GM23338 (cell line): ENCODE data around the gene TRIM14. TPM values are rescaled to one million over a fixed set of nuclear protein-coding genes. Genes with fewer than 3 reads are reported as not detected.
"Not testable (repeated sequence)": the region's sequence is repeated elsewhere in the genome, so short reads cannot be mapped to it uniquely, and the experiment has no call there.

Experiments used
- ATAC-seq: fragments of 200-7000 bp; cut with Tn5 transposase; 3 replicates; pipeline ENCODE4 v1.9.1; 2020
- DNase-seq: peaks from one replicate; pipeline ENCODE4 v3.0.0-alpha.2; 2015; ENCODE audit warnings: low spot score
- H2AFZ ChIP-seq: fragments of 200-600 bp; sonication (generic); 2 replicates; pipeline ENCODE4 v1.8.0; 2016; ENCODE audit warnings: antibody characterized with exemption, mild to moderate bottlenecking, moderate library complexity
- H3F3A ChIP-seq: fragments of 200-600 bp; sonication (generic); replicated peaks from 2 replicates; pipeline ENCODE4 v1.8.0; 2017; ENCODE audit warnings: antibody characterized with exemption, mixed run types, low read depth
- H3K27ac ChIP-seq: fragments of 200-600 bp; sonication (generic); 2 replicates; pipeline ENCODE4 v1.6.1; 2016; ENCODE audit warnings: low read depth
- H3K27me3 ChIP-seq: fragments of 200-600 bp; sonication (generic); 2 replicates; pipeline ENCODE4 v1.8.0; 2016; ENCODE audit warnings: mild to moderate bottlenecking, mixed run types, moderate library complexity; ENCODE audit not compliant: insufficient read depth
- H3K36me3 ChIP-seq: fragments of 200-600 bp; sonication (generic); 2 replicates; pipeline ENCODE4 v1.8.0; 2016; ENCODE audit warnings: mild to moderate bottlenecking; ENCODE audit not compliant: insufficient read depth
- H3K4me1 ChIP-seq: fragments of 200-600 bp; sonication (generic); 2 replicates; pipeline ENCODE4 v1.8.0; 2016; ENCODE audit warnings: mild to moderate bottlenecking, moderate library complexity; ENCODE audit not compliant: insufficient read depth
- H3K4me2 ChIP-seq: fragments of 200-600 bp; sonication (generic); 2 replicates; pipeline ENCODE4 v1.7.1; 2017; ENCODE audit warnings: mixed run types
- H3K4me3 ChIP-seq: fragments of 200-600 bp; sonication (generic); 2 replicates; pipeline ENCODE4 v1.6.1; 2016; ENCODE audit warnings: mixed run types
- H3K79me2 ChIP-seq: fragments of 200-600 bp; sonication (generic); replicated peaks from 2 replicates; pipeline ENCODE4 v1.8.0; 2017; ENCODE audit warnings: mild to moderate bottlenecking; ENCODE audit not compliant: insufficient read depth
- H3K9me2 ChIP-seq: fragments of 200-600 bp; sonication (generic); 2 replicates; pipeline ENCODE4 v1.8.0; 2017; ENCODE audit not compliant: insufficient read depth
- H4K20me1 ChIP-seq: fragments of 200-600 bp; sonication (generic); replicated peaks from 2 replicates; pipeline ENCODE4 v1.8.0; 2017; ENCODE audit warnings: mild to moderate bottlenecking; ENCODE audit not compliant: insufficient read depth
- H3K27ac Mint-ChIP-seq: 2 replicates; pipeline ENCODE4 v1.8.0; 2020; ENCODE audit warnings: inconsistent platforms, mild to moderate bottlenecking, moderate library complexity, mixed read lengths
- H3K27me3 Mint-ChIP-seq: 3 replicates; pipeline ENCODE4 v1.8.0; 2022; ENCODE audit warnings: low read depth, mild to moderate bottlenecking, moderate library complexity, mixed read lengths, inconsistent platforms; ENCODE audit not compliant: insufficient read depth, poor library complexity
- H3K36me3 Mint-ChIP-seq: 3 replicates; pipeline ENCODE4 v1.8.0; 2021; ENCODE audit warnings: low read depth, mild to moderate bottlenecking, inconsistent platforms, moderate library complexity, mixed read lengths
- H3K4me1 Mint-ChIP-seq: 3 replicates; pipeline ENCODE4 v1.8.0; 2020; ENCODE audit warnings: mild to moderate bottlenecking, inconsistent platforms, mixed read lengths
- H3K4me3 Mint-ChIP-seq: 3 replicates; pipeline ENCODE4 v1.8.0; 2021; ENCODE audit warnings: moderate library complexity, mild to moderate bottlenecking, inconsistent platforms, mixed read lengths
- H3K9me3 Mint-ChIP-seq: 3 replicates; pipeline ENCODE4 v1.8.0; 2020; ENCODE audit warnings: moderate library complexity, mild to moderate bottlenecking, inconsistent platforms, mixed read lengths
- CTCF ChIP-seq, 2 experiments: fragments of 200-600 bp in 1 of 2; sonication (generic) in 1 of 2; conservative IDR thresholded peaks; 2 replicates each; pipeline versions ENCODE4 v1.5.1 to v1.6.1; 2016 to 2017; ENCODE audit warnings: antibody characterized with exemption in 2 of 2, low read depth in 2 of 2, mild to moderate bottlenecking in 2 of 2, moderate library complexity in 1 of 2
- NANOG ChIP-seq: IDR thresholded peaks from 2 replicates; pipeline ENCODE4 v1.6.1; 2016; ENCODE audit warnings: antibody characterized with exemption, borderline replicate concordance
- ZNF114 ChIP-seq: fragments of 250-450 bp; sonication (Bioruptor Pico); IDR thresholded peaks from 2 replicates; pipeline ENCODE4 v1.5.0; 2020; ENCODE audit warnings: mild to moderate bottlenecking, moderate library complexity
- ZNF462 ChIP-seq: fragments of 250-450 bp; sonication (Bioruptor Pico); IDR thresholded peaks from 2 replicates; pipeline ENCODE4 v1.5.0; 2020; ENCODE audit warnings: mild to moderate bottlenecking, moderate library complexity
- polyA plus RNA-seq: library from polyadenylated mRNA; unstranded; fragments of >200 nt; fragmentation: Nextera tagmentation; extraction: Ambion mirVana; gene quantifications from 2 replicates; pipeline ENCODE4 v1.2.1, GENCODE V29; 2016
- total RNA-seq: library from RNA; depleted of rRNA; stranded (reverse); fragments of >200 nt; shearing (Covaris generic); gene quantifications from 2 replicates; pipeline ENCODE4 v1.2.3, GENCODE V29; 2014

Gene TRIM14
- total and polyA plus RNA-seq, 2 experiments from 2014 or later = 17.2 to 25.3 TPM

- Mint-ChIP-seq H3K36me3 (peaks cover 18% of the 10 kb centered on the region), H3K27ac (peak overlapping the region; percentile 66), H3K9me3 (peaks cover 6% of the 10 kb centered on the region; the same call in 2 of the 3 replicates), H3K27me3 (peaks cover 29% of the 10 kb centered on the region), H3K4me1 (peaks cover 38% of the 10 kb centered on the region), H3K4me3 (peak overlapping the region; percentile 42)
- Histone ChIP-seq H3K4me2 (peak overlapping the region; percentile 68), H3K27ac (peak overlapping the region; percentile 4; the same call in 1 of the 2 replicates), H3K4me3 (peak overlapping the region; percentile 36), H3K36me3 (no peaks in the 10 kb centered on the region), H3K9me2 (no peaks in the 10 kb centered on the region), H3K27me3 (peaks cover 13% of the 10 kb centered on the region; the same call in 1 of the 2 replicates), H3K4me1 (peaks cover 20% of the 10 kb centered on the region), H4K20me1 (no peaks in the 10 kb centered on the region), H3K79me2 (no peaks in the 10 kb centered on the region), H2AFZ (no peak overlapping the region), H3F3A (no peaks in the 10 kb centered on the region)
- ATAC-seq (peak; percentile 30), DNase-seq (peak; percentile 79)
- TF ChIP-seq ZNF114 (CRISPR knock-in tag) = no peak
Measured at GRCh38 chr9:98091735-98092612, 27.0 kb downstream of the TRIM14 start.

- not testable (repeated sequence) for H2AFZ ChIP-seq, H3K27ac ChIP-seq, H3K36me3 ChIP-seq, H3K79me2 ChIP-seq, H3F3A ChIP-seq, H3K9me3 Mint-ChIP-seq, H4K20me1 ChIP-seq, H3K9me2 ChIP-seq, H3K27ac Mint-ChIP-seq
- Mint-ChIP-seq H3K27me3 (peaks cover 28% of the 10 kb centered on the region), H3K36me3 (peaks cover 23% of the 10 kb centered on the region), H3K4me3 (peak overlapping the region; percentile 30; the same call in 1 of the 3 replicates), H3K4me1 (peaks cover 51% of the 10 kb centered on the region)
- Histone ChIP-seq H3K4me3 (0 out of 2 replicates have a peak overlapping the region, but pooled peaks have one; percentile 2), H3K4me2 (peak overlapping the region; percentile 14; the same call in 1 of the 2 replicates), H3K4me1 (peaks cover 33% of the 10 kb centered on the region), H3K27me3 (peaks cover 18% of the 10 kb centered on the region; the same call in 1 of the 2 replicates)
- DNase-seq (peak; percentile 88), ATAC-seq (peak; percentile 23)
- TF ChIP-seq NANOG = peak; percentile 62
- peak; percentile 28 to 55; a peak in 3 of 4 replicates for TF ChIP-seq CTCF (conservative IDR thresholded peaks at IDR 0.05; ENCODE audit: low read depth in 2 of 2)
- 0 out of 2 replicates have a peak, but pooled peaks have one; percentile 25 for TF ChIP-seq ZNF462 (CRISPR knock-in tag)
Measured at GRCh38 chr9:98090674-98091073, 28.3 kb downstream of the TRIM14 start.
